GM21367 (cell line): ENCODE measurements around the gene B3GNT4.
"Not testable (repeated sequence)": the region's sequence is repeated elsewhere in the genome, so short reads cannot be mapped to it uniquely, and the experiment has no call there.

Experiments used
- ATAC-seq: cut with Tn5 transposase; IDR thresholded peaks from one replicate; pipeline ENCODE4 v1.9.1; 2021; ENCODE audit not compliant: unreplicated experiment

Gene B3GNT4

DNA sequence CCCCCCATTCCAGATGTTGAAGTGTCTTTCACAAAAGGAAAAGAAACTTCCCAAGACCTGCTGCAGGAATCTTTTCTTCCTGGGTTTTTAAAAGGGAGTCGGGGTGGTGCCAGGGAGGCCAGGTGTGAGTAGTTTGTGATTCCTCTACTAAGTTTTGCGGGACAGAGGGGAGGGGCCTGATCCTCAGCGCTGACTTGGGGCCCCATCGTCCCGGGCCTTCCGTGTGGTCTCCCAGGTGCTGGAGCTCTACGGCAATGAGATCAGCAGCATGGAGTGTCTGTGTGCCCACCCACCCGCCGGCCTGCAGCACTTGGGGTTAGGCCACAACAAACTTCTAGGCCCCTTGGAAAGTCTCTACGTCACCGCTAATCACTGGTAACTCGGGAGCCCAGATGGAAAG lies 16.0 kb upstream of the B3GNT4 start:
- ATAC-seq: no peak

DNA sequence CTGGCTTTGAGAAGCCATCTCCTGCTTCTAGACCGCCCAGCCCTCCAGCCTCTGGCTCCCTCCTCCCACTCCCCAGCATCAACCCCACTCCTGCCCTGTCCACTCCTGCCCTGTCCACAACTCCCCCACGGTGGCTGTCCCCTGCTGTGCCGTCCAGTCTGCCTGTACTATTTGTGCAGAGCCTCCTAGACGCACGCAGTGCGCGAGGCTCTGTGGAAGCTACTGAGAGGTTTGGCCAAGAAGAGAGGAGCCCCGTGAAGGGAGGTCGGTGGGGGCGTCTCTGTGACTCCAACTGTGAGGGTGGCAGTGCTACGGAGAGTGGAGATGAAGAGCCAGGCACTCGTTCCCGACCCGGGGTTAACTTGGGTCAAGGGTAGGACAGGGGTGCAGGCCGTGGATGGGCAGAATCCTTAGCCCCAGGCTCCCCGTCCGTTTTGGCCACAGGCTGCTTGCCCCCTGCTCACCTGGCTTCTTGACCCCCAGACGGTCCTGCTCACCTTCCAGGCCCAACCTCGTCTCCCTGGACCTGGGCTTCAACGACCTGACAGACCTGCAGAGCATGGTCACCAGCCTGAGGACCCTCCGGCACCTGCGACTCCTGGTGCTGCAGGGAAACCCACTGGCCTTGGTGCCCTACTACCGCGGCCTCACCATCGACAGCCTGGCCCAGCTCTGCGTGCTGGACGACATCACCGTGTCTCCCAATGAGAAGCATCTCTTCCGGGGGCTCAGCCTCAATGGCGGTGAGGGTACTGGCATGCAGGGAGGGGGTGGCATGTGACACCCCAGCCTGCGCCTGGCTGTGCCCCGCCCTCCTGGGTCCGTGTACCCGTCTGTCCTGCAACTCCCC lies 13.7 kb upstream of the B3GNT4 start:
- no peak for ATAC-seq

DNA sequence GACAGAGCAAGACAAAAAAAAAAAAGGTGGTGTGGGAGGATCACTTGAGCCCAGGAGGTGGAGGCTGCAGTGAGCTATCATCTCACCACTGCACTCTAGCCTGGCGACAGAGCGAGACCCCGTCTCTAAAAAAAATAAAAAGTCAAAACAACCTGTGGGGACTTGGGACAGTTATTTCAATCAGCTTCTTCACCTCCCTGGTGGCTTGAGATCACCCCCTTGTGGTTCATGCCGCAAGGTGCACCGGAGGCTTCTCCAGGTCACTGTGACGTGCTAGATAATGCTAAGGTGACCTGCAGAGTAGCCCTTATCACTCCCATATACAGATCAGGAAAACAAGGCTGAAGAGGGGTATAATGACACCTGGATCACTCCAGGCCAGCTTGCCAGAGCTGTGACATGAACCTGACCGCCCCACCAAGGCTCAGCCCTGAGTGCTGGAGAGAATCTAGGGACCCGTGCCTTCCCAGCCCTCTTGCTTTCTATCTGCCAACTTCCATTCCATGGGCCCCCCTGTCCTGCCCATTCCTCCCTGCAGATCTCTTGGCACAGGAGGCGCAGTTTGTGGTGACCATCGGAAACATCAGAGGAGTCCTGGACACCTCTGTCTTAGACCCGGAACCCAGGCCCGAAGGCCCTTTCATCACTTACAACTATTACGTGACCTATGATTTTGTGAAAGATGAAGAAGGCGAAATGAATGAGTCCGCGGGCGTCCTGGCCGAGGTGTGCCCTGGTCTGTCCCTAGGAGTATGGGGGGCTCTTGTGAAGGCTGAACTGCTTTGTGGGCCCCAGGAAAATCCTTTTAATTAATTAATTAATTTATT lies 12.5 kb upstream of the B3GNT4 start:
- no peak for ATAC-seq

DNA sequence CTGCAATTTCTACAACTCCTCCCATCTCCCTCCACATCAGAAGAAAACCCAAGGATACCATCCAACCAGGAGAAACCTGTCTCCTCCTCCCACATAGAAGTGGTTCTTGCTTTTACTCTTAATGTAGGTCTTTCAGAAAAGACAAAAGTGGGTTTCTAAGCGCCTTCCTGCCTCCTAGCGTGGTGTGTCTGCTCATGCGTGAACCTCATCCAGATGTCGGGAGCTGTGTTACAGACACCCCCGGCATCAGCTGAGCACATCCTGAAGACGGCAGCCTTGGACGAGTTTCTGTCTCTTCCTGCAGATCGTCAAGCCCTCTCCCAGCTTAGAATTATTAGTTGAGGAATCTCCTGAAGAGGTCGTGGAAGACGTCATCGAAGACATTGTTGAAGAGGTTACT lies 11.1 kb upstream of the B3GNT4 start:
- ATAC-seq: no peak

DNA sequence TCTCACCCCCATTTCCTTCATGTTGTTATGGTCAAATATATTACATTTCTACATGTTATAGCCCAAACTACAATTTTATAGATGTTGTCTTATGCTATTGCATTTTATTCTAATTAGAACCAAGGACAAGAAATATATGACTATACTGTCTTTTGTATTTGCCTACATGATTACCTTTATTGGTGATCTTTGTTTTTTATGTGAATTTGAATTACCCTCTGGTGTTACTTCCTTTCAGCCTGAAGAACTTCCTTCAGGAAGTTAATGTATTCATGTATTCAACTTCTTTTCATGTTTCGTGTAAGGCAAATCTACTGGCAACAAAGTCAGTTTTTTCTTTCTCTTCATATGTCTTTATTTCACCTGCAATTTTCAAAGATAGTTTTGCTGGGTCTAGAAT lies 8.7 kb upstream of the B3GNT4 start:
- ATAC-seq: no peak

DNA sequence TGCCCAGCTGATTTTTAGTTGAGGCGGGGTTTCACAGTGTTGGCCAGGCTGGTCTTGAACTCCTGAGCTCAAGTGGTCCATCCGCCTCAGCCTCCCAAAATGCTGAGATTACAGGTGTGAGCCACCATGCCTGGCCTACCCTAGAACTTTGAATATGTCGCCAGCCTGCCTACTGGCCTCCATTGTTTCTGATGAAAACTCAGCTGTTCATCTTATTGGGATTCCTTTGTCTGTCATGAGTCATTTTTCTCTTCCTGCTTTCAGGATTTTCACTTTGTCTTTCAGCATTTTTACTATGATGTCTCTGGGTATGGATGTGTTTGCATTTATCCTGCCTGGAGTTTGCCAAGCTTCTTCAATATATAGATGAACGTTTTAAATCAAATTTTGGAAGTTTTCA lies 8.1 kb upstream of the B3GNT4 start:
- no peak for ATAC-seq

DNA sequence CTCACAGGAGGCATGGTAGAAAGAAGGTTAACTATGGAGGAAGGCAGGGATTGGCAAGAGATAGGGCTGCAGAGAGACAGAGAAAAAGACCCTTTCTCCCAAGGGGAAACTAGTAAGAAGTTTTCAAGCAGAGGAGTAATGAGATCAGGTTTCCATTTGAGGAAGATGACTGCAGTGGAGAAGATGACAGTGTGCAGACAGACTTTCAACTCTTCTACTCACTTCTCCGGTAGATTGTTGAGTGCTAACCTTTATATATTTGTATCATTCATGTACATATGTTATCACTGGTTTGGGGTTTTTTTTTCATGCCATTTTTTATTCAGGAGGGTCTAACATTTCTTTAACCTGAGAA lies 5.9 kb upstream of the B3GNT4 start:
- ATAC-seq: no peak

DNA sequence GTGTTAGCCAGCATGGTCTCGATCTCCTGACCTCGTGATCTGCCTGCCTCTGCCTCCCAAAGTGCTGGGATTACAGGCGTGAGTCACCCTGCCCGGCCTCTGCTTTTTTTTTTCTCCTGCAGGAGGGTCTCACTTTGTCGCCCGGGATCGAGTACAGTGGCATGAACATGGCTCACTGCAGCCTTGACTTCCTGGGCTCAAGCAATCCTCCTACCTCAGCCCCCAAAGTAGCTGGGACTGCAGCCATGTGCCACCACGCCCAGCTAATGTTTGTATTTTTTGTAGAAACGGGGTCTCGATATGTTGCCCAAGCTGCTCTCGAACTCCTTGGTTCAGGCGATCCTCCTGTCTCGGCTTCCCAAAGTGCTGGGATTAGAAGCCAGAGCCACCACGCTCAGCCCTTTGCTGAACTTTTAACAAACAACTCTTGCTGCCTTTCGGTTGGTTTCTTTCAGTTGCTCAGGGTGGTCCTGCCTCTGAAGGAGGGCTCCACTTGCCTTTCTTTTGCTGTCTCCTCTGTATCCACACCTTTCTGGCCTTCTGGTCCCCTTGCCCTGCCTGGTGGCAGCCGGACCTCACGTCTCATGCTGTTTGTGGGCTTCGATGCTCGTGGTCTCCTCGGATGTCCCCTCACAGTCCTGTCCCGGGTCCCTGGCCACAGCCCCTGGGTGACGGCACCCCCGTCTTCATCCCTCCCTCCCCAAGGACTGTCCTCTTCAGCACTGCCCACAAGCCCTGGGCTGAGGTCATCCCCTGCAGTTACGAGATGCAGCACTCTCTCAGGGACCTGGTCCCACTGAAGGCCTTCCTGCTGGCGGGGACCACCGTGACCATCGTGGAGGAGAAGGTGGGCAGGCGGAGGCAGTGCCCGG lies 3.8 kb upstream of the B3GNT4 start:
- no peak for ATAC-seq

DNA sequence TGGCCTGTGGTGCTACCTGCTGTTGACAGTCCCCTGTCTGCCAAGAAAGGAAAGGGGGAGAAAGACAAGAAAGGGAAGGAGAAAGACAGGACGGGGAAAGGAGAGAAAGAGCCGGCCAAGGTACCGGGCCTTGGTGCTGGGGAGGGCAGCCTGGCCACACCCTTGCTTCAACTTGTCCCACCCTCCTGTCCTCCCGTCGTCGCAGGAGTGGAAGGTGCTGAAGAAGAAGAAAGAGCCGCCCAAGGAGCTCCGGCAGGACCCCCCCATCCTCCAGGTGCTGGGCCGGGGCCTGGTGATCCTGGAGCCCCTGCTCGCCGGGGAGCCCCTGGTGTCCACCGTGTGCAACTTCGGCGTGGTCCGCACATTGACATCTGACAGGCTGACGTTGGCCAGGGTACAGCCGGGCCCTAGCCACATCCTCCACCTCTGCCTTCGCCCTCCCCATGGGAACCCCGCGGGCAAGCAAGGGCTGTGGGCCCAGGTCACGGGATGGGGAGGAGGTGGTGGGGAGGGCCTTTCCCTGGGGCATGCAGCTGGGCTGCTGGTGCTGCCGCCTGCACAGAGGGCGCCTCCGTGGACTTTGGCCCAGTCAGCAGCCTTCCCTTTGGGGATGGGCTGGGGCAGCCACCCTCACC lies 2.9 kb upstream of the B3GNT4 start:
- ATAC-seq: no peak

DNA sequence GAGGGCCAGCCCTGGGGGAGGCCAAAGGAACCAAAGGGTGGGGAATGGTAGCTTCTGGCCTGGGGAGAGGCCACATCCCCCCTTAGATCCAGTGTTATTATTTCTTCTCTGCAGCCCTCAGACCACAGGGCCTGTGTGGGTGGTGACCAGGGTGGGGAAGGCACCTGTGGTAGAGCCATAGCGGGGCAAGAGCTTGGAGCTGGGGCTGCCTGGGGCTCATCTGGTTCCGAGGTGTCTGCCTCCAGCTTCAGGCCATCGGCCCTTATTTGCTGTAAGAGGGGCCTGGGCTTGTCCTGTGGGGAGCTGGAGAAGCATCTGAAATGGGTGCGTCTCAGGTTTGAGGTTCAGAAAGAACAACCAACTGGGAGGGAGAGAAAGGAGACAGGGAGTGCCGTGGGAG lies 2.1 kb upstream of the B3GNT4 start:
- ATAC-seq: no peak

DNA sequence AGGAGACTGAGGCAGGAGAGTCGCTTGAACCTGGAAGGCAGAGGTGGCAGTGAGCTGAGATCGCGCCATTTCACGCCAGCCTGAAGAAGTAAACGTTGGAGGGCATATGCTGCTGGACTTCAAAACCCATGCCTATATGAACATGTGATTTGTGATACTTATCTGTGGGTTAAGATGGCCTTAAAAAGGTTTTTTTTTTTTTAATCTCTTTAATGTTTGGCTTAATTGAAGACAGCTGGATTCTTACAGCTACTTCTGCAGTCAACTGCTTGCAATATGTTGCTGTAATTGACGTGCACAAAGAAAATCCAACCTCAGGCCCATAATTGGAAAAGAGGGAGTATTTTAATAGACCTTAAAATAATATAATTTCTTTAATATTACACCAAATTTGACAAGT lies 1.5 kb upstream of the B3GNT4 start:
- no peak for ATAC-seq

DNA sequence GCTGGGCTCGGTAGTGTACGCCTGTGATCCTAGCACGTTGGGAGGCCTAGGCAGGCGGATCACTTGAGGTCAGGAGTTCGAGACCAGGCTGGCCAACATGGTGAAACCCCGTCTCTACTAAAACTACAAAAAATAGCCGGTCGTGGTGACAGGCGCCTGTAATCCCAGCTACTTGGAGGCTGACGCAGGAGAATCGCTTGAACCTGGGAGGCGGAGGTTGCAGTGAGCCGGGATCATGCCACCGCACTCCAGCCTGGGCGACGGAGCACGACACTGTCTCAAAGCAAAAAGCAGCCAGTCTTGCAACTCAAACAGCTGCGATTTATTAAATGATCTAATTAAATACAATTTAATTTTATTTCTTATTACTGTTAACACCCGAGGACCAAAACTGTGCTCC lies 698 bp upstream of the B3GNT4 start:
- not testable (repeated sequence) for ATAC-seq

DNA sequence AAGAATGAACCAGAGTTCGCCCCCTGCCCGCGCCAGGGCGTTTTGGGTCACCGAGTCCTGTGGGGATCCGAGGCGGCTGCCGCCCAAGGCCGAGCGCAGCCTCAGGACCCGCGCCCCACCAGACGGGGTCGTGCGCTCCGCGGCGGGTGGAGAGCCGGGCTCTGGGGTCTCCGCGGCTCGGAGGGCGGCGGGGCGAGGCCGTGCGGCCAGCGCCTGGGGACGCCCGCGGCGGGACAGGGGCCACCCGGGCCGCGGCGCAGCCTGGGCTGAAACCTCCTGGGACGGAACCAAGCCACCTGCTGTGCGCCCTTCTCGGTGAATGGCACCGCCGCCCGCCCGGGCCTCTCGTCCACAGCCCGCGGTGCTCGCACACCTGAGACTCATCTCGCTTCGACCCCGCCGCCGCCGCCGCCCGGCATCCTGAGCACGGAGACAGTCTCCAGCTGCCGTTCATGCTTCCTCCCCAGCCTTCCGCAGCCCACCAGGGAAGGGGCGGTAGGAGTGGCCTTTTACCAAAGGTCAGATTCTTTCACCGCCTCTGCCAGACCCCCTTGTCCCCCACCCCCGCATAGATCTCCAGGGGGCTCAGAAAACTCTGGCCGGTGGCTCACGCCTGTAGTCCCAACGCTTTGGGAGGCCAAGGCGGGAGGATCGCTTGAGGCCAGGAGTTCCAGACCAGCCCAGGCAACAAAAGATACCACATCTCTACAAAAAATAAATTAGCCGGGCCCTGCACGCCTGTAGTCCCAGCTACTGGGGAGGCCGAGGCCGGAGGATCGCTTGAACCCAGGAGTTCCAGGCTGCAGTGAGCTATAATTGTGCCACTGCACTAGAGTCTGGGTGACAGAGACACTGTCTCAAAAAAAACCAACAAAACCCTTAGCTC lies 901 bp downstream of the B3GNT4 start:
- no peak for ATAC-seq

DNA sequence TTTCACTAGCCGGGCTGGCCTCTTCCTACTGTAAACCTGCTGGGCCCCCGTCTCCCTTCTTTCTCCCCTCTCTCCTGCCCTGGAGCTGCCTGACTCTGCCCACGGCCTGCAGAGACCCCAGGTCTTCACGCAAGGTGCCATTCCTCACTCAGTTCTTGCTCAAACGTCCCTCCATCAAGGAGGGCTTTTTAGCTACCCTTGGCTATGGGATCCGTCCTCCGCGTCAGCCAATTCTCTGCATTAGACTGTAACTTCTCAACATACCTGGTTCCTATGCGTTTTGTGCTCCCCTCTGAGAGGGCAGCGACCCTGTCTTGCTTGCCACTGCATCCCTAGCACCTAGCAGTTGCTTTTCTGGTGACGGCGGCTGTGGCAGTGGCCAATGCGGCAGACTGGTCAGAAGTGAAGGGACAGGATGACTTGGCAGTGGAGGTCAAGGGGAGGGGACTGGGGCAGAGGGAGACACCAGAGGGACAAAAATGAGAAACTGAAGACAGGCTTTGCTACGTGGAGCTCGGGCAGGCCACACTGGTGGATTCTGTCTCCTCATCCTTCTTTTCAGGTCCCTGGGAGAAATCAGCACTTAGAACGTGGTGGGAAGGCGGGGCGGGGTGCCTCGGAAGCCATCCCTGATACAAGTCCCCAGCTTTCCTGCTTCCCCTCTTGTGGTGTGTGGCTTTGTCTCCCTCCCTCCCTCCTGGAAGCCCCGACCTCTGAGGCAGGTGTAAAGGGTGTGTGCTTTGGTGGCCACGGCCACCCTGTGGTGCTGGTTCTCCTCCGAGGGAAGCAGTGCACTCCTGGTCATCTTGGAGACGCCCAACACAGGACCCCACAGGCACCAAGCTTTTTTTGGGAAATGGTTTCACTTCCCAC lies 1.8 kb downstream of the B3GNT4 start:
- no peak for ATAC-seq

DNA sequence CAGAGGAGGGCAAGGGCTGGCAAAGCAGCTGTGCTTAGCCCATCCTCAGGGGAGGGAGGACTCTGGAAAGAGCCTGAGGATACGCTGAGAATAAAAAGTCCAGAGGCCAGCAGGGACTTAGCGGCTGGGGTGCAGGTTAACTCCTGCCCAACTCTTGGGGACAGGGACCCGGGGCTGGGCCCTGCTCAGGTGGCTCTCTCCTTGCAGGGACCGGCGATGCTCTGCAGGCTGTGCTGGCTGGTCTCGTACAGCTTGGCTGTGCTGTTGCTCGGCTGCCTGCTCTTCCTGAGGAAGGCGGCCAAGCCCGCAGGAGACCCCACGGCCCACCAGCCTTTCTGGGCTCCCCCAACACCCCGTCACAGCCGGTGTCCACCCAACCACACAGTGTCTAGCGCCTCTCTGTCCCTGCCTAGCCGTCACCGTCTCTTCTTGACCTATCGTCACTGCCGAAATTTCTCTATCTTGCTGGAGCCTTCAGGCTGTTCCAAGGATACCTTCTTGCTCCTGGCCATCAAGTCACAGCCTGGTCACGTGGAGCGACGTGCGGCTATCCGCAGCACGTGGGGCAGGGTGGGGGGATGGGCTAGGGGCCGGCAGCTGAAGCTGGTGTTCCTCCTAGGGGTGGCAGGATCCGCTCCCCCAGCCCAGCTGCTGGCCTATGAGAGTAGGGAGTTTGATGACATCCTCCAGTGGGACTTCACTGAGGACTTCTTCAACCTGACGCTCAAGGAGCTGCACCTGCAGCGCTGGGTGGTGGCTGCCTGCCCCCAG lies 2.8 kb downstream of the B3GNT4 start:
- no peak for ATAC-seq

DNA sequence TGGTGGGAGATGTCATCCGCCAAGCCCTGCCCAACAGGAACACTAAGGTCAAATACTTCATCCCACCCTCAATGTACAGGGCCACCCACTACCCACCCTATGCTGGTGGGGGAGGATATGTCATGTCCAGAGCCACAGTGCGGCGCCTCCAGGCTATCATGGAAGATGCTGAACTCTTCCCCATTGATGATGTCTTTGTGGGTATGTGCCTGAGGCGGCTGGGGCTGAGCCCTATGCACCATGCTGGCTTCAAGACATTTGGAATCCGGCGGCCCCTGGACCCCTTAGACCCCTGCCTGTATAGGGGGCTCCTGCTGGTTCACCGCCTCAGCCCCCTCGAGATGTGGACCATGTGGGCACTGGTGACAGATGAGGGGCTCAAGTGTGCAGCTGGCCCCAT lies 3.5 kb downstream of the B3GNT4 start:
- no peak for ATAC-seq

DNA sequence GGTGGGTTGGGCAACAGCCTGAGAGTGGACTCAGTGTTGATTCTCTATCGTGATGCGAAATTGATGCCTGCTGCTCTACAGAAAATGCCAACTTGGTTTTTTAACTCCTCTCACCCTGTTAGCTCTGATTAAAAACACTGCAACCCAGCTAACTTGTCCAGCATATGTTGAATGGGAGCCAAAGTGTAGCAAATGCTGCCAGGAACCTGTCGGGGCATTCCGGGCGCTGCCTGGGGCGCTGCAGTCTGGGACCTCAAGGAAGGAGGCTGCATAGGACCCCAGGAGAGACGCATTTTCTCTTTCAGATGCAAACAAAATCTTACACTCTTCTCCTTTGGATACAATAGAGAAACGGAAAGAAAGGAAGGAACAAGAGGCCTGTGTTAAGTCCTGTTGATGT lies 3.9 kb downstream of the B3GNT4 start:
- ATAC-seq: no peak

DNA sequence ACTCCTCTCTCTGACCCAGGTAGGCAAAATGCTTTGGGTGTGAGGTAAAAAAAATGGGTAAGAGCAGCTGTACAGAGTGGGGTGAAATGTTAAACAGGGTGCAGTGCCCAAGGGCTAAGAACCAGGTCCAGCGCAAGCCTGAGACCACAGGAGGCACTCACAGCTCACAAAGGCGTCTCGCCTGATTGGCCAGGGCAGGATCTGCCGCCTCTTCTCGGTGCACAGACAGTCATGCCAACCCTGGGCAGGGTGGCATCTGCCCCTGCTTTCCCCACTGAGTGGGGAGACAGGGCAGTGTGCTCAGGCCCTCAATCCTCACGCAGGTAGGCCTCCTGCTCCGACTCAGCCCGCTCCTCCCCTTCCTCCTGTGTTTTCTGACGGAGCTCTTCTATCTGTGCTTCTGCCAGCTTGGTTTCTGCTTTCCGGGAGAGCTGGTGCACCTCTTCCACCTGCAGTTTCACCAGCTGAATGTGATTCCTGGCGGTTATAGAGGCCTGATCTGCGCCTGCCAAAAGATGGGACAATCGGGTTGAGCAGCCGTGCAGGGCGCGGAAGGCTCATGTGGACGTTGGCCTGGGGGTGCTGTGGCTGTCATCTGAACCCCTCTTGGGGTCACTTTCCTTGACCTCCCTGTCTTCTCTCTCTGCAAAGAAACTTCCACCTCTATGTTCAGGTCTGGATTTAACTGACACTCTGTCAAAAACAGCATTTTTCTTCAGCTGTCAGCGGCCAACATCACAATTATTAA lies 4.7 kb downstream of the B3GNT4 start:
- ATAC-seq: no peak
